Epidermal melanocyte (primary cell): ENCODE measurements around the gene MARS1.
"Not testable (repeated sequence)": the region's sequence is repeated elsewhere in the genome, so short reads cannot be mapped to it uniquely, and the experiment has no call there.

Experiments used
- DNase-seq: peaks from one replicate; pipeline ENCODE4 v3.0.0; 2011; ENCODE audit warnings: low spot score; ENCODE audit not compliant: insufficient read length

Gene MARS1

DNA sequence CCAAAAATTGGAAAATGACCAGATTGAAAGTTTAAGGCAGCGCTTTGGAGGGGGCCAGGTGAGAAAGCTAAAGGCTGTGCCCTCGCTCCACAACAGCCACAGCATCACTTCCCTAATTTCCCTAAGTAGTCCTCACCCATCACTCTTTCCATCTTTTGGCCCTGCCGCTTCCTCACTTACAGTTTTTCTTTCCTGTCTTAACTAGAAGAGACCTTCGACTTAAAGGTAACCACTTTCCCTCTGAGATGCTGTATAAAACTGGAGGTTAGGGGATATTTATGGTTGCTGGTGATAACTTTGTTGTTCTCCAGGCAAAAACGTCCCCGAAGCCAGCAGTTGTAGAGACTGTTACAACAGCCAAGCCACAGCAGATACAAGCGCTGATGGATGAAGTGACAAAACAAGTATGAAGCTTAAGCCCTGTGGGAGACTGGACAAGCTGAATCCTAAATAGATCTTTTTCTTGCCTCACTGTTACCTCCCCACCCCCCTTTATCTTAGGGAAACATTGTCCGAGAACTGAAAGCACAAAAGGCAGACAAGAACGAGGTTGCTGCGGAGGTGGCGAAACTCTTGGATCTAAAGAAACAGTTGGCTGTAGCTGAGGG lies 28.2 kb downstream of the MARS1 start:
- no peak for DNase-seq

DNA sequence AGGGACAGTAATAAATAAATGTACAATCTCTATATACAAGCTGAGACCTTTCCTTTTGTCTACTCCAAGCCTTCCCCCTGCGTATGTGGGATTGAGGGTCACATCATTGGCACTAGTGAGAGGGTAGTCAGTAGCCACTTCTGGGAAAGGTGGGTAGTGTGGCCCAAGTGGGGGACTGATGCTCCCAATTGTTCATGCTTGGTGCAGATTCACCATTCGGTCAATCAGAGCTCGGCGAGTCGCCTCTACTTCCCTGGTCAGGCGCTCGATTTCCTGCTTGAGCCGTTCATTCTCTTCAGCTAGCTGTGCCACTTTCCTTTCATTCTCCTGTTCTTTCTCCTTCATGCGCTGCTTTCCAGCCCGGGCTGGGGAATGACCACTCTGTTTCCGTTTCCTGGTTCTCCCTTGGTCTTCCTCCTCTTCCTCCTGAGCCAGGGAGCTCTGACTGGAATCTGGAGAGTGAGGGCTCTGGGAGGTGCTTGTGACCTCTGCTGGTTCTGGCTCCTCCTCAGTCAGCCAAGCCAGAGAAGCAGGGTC lies 28.8 kb downstream of the MARS1 start:
- DNase-seq: no peak

DNA sequence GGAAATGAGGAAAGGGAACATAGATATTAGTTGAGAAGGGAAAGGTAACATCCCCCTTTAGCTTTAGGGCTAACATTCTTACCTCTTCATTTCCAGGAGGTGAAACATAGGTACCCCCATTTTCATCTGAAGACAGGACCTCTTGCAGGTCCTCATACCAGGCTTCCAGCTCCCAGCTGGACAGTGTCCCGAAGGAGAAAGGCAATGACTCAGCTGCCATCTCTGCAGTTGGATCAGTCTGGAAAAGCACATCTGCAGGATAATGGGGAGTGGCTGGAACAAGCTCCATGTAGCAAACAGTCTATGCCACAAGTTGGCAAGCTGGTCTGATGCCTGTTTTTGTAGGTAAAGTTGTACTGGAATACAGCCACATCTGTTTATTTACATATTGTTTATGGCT lies 29.3 kb downstream of the MARS1 start:
- no peak for DNase-seq

DNA sequence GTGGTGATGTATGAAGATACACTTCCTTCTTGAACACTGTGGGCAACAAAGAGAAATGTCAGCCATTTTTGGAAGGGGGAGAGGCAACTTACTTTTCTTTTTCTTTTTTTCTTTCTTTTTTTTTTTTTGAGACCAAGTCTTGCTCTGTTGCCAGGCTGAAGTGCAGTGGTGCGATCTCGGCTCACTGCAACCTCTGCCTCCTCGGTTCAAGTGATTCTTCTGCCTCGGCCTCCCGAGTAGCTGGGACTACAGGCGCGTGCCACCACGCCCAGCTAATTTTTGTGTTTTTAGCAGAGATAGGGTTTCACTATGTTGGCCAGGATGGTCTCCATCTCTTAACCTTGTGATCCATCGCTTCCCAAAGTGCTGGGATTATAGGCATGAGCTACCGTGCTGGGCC lies 29.9 kb downstream of the MARS1 start:
- DNase-seq: not testable (repeated sequence)

DNA sequence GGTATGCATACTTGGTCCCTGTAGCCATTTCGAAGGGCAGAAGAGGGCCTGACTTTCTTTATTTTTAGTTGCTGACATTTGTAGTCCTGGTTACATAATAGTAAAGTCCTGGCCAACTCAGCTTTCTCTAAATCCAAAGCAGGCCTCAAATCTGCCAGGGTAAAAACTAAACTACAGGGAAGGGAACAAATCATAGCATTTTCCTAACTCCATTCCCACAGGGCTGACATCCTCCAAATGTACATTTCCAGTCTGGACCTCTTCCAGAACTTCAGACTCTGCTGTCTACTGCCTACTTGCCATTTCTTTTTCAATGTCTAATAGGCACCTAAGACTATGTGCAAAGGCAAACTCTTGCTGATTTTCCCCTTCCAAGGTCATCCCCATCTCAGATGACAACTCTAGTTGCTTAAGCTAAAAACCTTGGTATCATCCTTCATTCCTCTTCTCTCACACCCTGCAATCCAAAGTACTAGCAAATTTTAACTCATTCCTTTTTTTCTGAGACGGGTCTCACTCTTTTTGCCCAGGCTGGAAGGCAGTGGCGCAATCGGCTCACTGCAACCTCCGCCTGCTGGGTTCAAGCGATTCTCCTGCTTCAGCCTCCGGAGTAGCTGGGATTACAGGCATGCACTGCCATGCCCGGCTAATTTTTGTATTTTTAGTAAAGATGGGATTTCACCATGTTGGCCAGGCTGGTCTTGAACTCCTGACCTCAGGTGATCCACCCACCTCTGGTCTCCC lies 30.5 kb downstream of the MARS1 start:
- no peak for DNase-seq

DNA sequence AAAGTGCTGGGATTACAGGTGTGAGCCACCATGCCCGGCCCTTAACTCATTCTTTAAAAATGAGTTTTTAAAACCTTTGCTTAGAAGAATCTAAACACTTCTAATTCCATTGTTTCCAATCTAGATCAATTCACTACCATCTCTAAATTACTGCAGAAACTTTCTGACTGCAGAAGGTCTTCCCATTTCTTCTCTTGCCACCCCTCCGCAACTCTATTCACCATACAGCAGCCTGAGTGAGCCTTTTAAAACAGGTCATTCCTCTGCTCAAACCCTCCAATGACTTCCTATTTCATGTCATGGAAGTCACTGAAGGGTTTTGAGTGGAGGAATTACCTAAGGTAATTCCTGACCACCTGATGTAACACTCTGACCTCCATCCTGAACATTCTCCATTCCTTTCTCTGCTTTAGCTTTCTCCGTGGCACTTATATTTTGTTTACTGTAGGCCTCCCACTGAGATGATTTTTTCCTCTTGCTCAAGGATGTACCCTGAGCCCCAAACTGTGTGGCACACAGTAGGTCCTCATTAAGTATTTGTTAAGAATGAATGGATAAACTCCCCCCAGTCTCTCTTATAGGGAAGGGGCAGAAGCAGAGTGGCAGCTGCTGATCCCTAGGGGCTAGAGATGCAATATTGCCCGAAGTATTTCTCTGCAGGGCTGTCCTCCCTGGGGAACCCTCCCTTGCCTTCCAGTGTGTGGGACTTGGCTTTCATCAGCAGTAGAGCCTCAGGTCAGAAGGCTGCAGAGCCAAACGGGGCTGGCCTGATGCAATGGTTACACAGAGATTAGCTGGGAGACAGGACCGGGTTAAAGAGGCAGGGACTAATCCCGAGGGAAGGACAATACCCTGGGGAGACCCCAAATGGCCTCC lies 31.3 kb downstream of the MARS1 start:
- no peak for DNase-seq

DNA sequence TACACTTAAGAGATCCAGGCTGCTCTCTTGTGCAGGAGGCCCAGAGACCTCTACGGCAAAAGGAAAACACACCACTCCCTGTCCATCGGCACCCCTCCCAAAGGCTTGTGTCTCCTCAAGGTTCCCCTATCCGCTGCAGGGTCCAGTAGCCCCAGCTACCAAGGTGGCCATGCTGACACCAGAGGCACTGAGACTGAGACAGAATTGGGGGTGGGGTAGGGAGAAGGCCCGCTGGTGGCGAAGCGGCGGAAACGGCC lies 31.9 kb downstream of the MARS1 start:
- DNase-seq: no peak

DNA sequence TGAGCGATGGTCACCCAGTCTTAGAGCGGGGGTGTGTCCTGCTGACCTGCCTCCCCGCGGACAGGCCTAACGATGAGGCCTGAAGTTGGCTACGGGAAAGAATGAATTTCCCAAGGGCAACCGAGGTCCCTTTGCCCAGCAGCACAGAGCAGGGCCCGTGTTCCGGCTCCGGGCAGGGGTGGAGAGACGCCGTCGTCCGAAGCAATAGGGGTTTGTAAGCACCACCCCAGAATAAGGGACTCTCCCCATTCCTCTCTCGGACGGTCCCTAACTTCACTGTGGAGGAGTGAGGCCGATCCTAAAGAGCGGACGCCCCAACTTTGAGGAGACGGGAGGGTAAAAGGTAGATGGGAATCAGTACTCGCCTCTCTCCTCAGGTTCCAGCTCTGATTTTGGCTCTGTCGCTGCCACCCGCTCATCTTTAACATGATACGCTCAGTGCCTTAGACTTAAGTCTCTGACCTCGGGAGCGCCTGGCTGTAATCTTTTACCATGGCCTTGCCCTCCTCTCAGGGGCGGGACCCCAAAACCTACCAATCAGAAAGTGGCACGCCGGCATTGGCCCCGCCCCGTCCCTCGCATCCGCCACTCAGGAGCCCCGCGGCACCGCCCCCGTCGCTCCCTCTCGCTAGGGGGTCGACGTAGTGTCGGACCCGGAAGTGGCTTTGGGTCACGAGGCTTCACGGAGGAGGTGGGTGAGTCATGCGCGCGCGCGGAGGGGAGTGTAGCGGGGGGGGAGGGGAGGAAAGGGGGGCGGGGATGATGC lies 32.4 kb downstream of the MARS1 start, which contains the start of gene DDIT3:
Gene DDIT3, minus strand, starts transcription at position 462 of the 766 bp plus-strand sequence. CDS start 3,108 bp downstream, outside the sequence.
- peak; percentile 80 for DNase-seq

DNA sequence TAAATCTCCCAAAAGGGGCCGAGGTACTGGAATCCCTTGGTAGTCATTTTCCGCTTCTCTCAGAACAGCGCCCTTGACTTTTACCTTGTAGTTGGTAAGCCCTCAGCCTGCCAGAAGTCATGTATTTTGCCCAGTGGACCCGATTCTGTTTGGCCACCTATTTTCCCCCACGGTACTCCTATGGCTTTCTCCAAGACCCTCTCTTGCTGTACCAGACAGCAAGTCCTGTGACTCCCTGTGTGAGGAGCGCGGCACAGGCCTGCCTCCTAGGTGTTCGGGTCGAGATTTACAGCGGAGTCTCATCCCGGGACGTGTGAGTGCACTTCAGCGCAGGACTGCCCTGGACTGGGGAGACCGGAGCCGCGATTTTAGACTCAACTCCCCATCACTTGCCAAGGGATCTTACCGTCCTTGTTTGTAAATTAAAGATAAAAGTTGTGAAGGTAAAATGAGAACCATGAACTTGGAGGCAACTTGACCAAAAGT lies 33.7 kb downstream of the MARS1 start:
- no peak for DNase-seq

DNA sequence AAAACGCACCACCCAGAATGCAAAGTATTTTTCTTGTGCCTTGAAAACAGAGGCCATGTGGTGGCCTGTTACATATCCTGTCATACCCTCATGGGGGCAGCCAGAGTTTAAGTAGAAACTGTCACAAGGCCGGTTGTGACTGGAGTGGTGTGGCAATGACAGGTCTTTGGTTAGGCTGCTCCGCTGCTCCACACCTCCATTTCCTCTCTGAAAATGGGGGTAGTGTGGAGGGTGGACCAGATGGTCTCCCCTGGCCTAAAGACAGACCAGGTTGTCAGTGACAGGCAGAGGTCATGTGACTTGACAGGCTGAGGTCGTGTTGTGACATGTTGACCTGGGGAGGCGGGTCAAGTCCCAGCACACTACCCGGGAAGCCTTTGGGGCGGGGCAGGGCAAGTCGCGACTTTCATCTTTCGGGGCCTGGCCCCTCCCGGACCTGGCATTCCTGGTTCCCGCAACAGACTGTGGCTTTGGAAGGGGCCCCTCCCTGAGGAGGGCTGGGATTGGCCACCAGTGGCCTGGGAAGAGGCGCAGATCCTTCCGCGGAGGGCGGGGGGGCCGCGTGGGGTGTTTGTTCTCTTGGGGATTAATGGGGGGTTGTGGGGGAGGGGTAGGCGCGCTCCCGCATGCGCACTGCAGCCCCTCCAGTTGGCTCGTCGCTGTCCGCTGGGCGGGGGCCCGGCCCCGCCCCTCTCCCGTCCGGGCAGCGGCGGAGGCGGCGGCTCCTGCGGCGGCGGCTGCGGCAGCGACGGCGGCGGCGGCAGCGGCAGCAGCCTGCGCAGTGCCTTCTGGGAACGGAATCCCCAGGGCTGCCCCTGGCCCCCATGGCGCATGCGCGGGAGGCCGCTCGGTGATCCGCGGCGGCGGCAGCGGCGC lies 34.4 kb downstream of the MARS1 start, which contains the start of gene MBD6:
Gene MBD6, plus strand, starts transcription at position 814 of the 876 bp plus-strand sequence. CDS start 1,480 bp downstream, outside the sequence.
- peak; percentile 93 for DNase-seq

DNA sequence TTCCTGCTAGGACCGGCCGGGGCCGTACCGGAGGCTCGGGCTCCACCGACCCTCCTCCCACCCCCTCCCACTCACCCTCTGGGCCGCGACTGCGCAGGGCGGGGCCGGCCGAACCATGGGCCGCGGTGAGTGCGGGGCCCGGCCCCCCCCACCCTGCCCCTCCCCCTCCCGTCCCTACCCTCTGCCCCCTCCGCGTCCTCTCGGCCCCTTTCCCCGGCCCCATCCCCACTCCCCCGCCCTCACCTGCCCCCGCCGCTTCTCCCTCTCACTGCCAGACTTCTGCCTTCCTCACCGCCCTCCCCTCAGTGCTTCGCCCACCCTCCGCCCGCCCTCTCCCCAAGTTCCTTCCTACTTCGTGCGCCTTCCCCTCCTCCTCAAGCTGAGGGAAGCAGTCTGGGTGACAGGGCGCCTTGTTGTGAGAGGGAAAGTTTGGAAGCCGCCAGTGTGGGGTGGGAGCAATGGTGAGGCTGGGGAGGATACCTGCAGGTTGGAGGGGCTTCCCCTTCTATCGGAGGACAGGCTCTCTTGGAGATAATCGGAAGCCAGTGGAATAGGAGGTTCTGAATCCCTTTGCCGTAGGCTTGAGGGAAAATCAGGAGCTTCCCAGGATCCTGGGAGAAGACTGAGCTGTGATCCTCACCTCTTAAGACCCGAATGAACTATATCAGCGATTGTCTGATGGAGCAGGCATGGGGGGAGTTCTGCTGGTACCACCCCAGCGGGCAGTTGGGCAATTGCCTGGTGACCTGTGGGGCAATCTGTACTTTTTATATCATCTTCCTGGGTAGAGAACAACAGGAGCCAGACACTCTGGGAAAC lies 35.2 kb downstream of the MARS1 start:
- DNase-seq: no peak

DNA sequence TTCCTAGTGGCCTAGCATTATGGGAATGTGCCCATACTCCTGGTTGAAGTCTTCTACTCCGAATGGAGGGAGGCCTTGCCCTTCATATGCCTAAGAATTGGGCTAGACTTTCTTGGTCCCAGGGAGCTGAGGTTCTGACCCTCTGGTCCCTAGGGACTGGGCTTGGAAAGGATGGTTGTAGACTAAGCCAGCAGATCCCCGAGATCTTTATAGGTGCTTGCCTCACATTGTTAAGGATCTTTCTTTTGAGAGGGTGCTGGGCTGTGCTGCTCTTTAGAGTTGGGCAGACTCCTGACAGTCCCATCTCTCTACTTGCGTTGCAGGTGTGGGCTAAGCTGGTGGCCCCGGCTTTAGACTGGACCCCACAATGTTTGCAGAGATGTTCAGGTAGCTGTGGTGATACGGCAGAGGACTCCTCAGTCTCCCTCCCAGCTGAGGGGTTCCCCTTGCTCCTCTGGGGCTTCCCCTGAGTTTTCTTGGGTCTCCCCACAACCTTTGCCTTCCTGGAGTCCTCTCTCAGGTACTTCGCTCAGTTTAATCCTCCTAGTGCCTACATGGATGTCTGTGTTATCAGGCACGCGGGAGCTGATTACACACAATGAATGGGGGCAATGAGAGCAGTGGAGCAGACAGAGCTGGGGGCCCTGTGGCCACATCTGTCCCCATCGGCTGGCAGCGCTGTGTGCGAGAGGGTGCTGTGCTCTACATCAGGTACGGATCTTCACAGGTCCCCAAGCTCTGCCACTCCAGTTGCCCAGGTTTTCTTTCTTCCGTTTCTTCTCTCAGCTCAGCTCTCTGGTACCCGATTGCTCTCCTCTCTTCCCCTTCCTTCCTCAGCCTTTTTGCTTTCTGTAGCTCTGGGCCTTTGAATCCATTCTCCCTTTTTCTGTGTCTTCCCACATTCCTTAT lies 36.1 kb downstream of the MARS1 start:
- no peak for DNase-seq

DNA sequence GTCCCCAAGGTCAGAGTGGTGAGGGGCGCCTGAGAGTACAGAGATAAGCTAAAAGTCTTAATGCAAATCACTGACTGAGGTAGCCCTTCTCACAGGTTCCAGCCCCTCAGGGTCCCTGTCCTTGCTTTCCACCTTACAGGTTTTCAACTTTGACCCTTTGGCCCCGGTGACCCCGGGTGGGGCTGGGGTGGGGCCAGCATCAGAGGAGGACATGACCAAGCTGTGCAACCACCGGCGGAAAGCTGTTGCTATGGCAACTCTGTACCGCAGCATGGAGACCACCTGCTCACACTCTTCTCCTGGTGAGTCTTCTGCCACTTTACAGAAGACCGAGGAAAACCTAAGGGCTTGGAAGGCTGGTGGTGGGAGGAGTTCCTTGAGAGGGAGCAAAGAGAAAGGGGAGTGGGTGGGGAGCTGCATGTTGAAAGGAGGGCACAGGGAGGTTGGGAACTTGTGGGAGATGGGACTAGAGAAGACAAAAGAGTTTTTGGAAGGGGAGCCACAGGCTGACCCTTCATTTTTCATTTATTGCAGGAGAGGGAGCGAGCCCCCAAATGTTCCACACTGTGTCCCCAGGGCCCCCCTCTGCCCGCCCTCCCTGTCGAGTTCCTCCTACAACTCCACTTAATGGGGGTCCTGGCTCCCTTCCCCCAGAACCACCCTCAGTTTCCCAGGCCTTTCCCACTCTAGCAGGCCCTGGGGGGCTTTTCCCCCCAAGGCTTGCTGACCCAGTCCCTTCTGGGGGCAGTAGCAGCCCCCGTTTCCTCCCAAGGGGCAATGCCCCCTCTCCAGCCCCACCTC lies 37.1 kb downstream of the MARS1 start:
- DNase-seq: no peak

DNA sequence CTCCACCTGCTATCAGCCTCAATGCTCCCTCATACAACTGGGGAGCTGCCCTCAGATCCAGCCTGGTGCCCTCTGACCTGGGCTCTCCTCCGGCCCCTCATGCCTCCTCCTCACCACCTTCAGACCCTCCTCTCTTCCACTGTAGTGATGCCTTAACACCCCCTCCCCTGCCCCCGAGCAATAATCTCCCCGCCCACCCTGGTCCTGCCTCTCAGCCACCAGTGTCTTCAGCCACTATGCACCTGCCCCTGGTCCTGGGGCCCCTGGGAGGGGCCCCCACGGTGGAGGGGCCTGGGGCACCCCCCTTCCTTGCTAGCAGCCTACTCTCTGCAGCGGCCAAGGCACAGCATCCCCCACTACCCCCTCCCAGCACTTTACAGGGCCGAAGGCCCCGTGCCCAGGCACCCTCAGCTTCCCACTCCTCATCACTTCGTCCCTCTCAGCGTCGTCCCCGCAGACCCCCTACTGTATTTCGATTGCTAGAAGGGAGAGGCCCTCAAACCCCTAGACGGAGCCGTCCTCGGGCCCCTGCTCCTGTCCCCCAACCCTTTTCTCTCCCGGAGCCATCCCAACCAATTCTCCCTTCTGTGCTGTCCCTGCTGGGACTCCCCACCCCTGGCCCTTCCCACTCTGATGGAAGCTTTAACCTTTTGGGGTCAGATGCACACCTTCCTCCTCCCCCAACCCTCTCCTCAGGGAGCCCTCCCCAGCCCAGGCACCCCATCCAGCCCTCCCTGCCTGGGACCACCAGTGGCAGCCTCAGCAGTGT lies 37.9 kb downstream of the MARS1 start:
- no peak for DNase-seq

DNA sequence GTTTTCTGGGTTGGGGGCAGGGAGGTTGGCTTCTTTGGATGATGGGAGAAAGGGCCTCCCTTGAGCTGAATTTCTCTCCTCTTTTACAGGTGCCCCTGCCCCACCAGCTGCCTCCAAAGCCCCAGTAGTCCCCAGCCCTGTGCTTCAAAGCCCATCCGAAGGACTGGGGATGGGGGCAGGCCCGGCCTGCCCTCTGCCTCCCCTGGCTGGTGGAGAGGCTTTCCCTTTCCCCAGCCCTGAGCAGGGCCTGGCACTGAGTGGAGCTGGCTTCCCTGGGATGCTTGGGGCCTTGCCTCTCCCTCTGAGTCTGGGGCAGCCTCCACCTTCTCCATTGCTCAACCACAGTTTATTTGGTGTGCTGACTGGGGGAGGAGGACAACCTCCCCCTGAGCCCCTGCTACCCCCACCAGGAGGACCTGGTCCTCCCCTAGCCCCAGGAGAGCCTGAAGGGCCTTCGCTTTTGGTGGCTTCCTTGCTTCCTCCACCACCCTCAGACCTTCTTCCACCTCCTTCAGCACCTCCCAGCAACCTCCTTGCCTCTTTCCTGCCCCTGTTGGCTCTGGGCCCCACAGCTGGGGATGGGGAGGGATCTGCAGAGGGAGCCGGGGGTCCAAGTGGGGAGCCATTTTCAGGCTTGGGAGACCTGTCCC lies 38.7 kb downstream of the MARS1 start:
- DNase-seq: no peak

DNA sequence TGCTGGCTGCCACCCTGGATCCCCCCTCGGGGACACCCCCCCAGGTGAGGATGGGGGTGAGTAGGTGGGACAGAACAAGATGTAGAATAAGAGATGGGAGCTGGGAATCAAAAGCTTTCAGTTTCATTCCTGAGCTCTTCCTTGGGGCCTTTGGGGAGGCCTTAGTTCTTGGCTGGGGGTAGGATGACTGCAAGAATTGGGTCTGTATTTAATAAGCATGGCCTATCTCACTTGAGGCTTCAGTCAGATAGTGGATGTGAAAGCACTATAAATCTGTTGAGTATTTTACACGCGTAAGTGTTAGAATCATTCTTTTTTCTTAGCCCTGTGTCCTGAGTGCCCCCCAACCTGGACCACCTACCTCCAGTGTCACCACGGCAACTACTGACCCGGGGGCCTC lies 39.3 kb downstream of the MARS1 start:
- no peak for DNase-seq
